Hepatocyte (in vitro differentiated cells): ENCODE measurements around the gene CASTOR1.

Experiments
- EZH2phosphoT487 ChIP-seq: fragments of 200-600 bp; sonication (generic); IDR thresholded peaks from one replicate; pipeline ENCODE4 v1.6.1; 2018; ENCODE audit warnings: antibody characterized with exemption, mild to moderate bottlenecking, low read depth, moderate library complexity; ENCODE audit not compliant: unreplicated experiment, severe bottlenecking
- TF ChIP-seq, protein P1 (sequence below): fragments of 200-600 bp; sonication (generic); IDR thresholded peaks from 2 replicates; pipeline ENCODE4 v1.5.1; 2016; ENCODE audit warnings: antibody characterized with exemption, mild to moderate bottlenecking; ENCODE audit not compliant: poor library complexity

DNA sequence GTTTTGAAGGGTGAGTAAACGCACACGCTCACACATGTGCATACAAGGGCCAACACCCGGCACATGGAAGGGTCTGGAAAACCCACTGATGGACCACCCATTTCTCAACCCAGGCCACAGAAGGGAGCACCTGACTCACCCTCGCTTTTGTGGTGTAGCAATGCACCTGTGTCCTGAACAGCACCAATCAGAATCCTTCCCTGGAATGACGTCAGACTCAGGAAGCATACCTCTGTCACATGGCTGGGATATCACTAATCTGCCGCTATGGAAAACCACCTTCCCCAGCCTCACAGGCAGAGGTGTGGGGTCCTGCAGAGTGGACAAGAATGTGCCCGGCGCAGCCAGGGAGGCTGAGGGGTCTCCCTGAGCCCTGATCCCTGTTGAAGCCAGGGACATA, 13.7 kb downstream of the CASTOR1 start:
- TF ChIP-seq, protein P1, sequence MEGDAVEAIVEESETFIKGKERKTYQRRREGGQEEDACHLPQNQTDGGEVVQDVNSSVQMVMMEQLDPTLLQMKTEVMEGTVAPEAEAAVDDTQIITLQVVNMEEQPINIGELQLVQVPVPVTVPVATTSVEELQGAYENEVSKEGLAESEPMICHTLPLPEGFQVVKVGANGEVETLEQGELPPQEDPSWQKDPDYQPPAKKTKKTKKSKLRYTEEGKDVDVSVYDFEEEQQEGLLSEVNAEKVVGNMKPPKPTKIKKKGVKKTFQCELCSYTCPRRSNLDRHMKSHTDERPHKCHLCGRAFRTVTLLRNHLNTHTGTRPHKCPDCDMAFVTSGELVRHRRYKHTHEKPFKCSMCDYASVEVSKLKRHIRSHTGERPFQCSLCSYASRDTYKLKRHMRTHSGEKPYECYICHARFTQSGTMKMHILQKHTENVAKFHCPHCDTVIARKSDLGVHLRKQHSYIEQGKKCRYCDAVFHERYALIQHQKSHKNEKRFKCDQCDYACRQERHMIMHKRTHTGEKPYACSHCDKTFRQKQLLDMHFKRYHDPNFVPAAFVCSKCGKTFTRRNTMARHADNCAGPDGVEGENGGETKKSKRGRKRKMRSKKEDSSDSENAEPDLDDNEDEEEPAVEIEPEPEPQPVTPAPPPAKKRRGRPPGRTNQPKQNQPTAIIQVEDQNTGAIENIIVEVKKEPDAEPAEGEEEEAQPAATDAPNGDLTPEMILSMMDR = no peak
- no peak for TF ChIP-seq EZH2phosphoT487
